ENCODE data around the gene LRP4.

Gene LRP4

GRCh38 chr11:46920755-46921154, 2.4 kb upstream of the LRP4 start:
- DNase-seq (ENCODE audit: extremely low spot score, insufficient read length, low read depth) (no peak), FAIRE-seq (no peak)

GRCh38 chr11:46918788-46919513, 601 bp upstream of the LRP4 start:
- FAIRE-seq = no peak
- DNase-seq (ENCODE audit: extremely low spot score, insufficient read length, low read depth) = no peak

- no peak for FAIRE-seq
- DNase-seq (ENCODE audit: extremely low spot score, insufficient read length, low read depth) = no peak
These were observed 628 bp downstream of the LRP4 start for GRCh38 chr11:46917762-46918082.

GRCh38 chr11:46917109-46917761, 1.1 kb downstream of the LRP4 start:
- FAIRE-seq = no peak
- DNase-seq (ENCODE audit: extremely low spot score, insufficient read length, low read depth) = no peak

- DNase-seq (ENCODE audit: extremely low spot score, insufficient read length, low read depth) (no peak), FAIRE-seq (no peak)
These were observed 1.9 kb downstream of the LRP4 start for GRCh38 chr11:46916286-46917108.

GRCh38 chr11:46914910-46915309, 3.4 kb downstream of the LRP4 start:
- FAIRE-seq (no peak), DNase-seq (ENCODE audit: extremely low spot score, insufficient read length, low read depth) (no peak)

- FAIRE-seq (no peak), DNase-seq (ENCODE audit: extremely low spot score, insufficient read length, low read depth) (no peak)
These were observed 4.0 kb downstream of the LRP4 start for GRCh38 chr11:46914363-46914762.

GRCh38 chr11:46913484-46913883, 4.9 kb downstream of the LRP4 start:
- DNase-seq (ENCODE audit: extremely low spot score, insufficient read length, low read depth) = no peak
- FAIRE-seq = no peak

- no peak for FAIRE-seq
- DNase-seq (ENCODE audit: extremely low spot score, insufficient read length, low read depth) = no peak
These were observed 5.7 kb downstream of the LRP4 start for GRCh38 chr11:46912526-46913150.

- no peak for FAIRE-seq
- no peak for DNase-seq (ENCODE audit: extremely low spot score, insufficient read length, low read depth)
These were observed 10.7 kb downstream of the LRP4 start for GRCh38 chr11:46907606-46908005.

GRCh38 chr11:46906609-46907041, 11.7 kb downstream of the LRP4 start:
- no peak for DNase-seq (ENCODE audit: extremely low spot score, insufficient read length, low read depth)
- FAIRE-seq = no peak

GRCh38 chr11:46905806-46906205, 12.5 kb downstream of the LRP4 start:
- DNase-seq (ENCODE audit: extremely low spot score, insufficient read length, low read depth) (no peak), FAIRE-seq (no peak)

GRCh38 chr11:46903846-46904245, 14.5 kb downstream of the LRP4 start:
- FAIRE-seq (no peak), DNase-seq (ENCODE audit: extremely low spot score, insufficient read length, low read depth) (no peak)

GRCh38 chr11:46902694-46903093, 15.7 kb downstream of the LRP4 start:
- FAIRE-seq (no peak), DNase-seq (ENCODE audit: extremely low spot score, insufficient read length, low read depth) (no peak)

- DNase-seq (ENCODE audit: extremely low spot score, insufficient read length, low read depth) (no peak), FAIRE-seq (no peak)
These were observed 17.2 kb downstream of the LRP4 start for GRCh38 chr11:46901156-46901555.

GRCh38 chr11:46900091-46900746, 18.1 kb downstream of the LRP4 start:
- DNase-seq (ENCODE audit: extremely low spot score, insufficient read length, low read depth) (no peak), FAIRE-seq (no peak)

- no peak for FAIRE-seq
- DNase-seq (ENCODE audit: extremely low spot score, insufficient read length, low read depth) = no peak
These were observed 18.8 kb downstream of the LRP4 start for GRCh38 chr11:46899501-46900025.

GRCh38 chr11:46898396-46899095, 19.8 kb downstream of the LRP4 start:
- no peak for FAIRE-seq
- no peak for DNase-seq (ENCODE audit: extremely low spot score, insufficient read length, low read depth)

- no peak for DNase-seq (ENCODE audit: extremely low spot score, insufficient read length, low read depth)
- FAIRE-seq = no peak
These were observed 21.5 kb downstream of the LRP4 start for GRCh38 chr11:46896719-46897406.

Data from GM18507 (cell line).